GM13976 (cell line): ENCODE results near the gene ALDH7A1.

Experiments
- DNase-seq: peaks from one replicate; pipeline ENCODE4 v3.0.0; 2012; ENCODE audit warnings: low spot score
- CTCF ChIP-seq: IDR thresholded peaks from 2 replicates; pipeline ENCODE4 v1.5.1; 2012; ENCODE audit warnings: borderline replicate concordance, mild to moderate bottlenecking; ENCODE audit not compliant: insufficient read depth; ENCODE audit errors: extremely low read depth, missing control alignments, control extremely low read depth
- in situ Hi-C: fragments of 300-500 bp; cut with MboI; formaldehyde crosslinking; loops from one replicate; pipeline ENCODE4 v1.12.0; 2022; ENCODE audit warnings: low sequenced_read_pairs, mixed read lengths, inconsistent platforms; ENCODE audit not compliant: unreplicated experiment

The ALDH7A1 gene

GRCh38 chr5:126597156-126597555 lies 2.1 kb upstream of the ALDH7A1 start:
- no peak for TF ChIP-seq CTCF
- in situ Hi-C loops = no loop called here
- no peak for DNase-seq

GRCh38 chr5:126595486-126596083 lies 566 bp upstream of the ALDH7A1 start:
- TF ChIP-seq CTCF = no peak
- in situ Hi-C loops = no loop called here
- DNase-seq = no peak

- TF ChIP-seq CTCF = no peak
- in situ Hi-C loops = no loop called here
- DNase-seq = no peak
Observed at GRCh38 chr5:126591549-126591948, 3.5 kb downstream of the ALDH7A1 start.

GRCh38 chr5:126589536-126590297 lies 5.3 kb downstream of the ALDH7A1 start:
- no peak for TF ChIP-seq CTCF
- DNase-seq = no peak
- in situ Hi-C loops = no loop called here

GRCh38 chr5:126587551-126588390 lies 7.2 kb downstream of the ALDH7A1 start:
- no peak for TF ChIP-seq CTCF
- in situ Hi-C loops = no loop called here
- DNase-seq = no peak

- TF ChIP-seq CTCF = no peak
- no peak for DNase-seq
Observed at GRCh38 chr5:126583761-126584160, 11.3 kb downstream of the ALDH7A1 start.

More at GRCh38 chr5:126583761-126584160, 11.3 kb downstream of the ALDH7A1 start:
- in situ Hi-C loops = no loop called here
